Skeletal muscle tissue (tissue), 4 donors: ENCODE results near the gene ABLIM2. TPM values are rescaled to one million over a fixed set of nuclear protein-coding genes. Genes with fewer than 3 reads are reported as not detected.
"Not testable (repeated sequence)": the region's sequence is repeated elsewhere in the genome, so short reads cannot be mapped to it uniquely, and the experiment has no call there.

ENCODE experiments used
- H3K27ac ChIP-seq: one replicate; pipeline ENCODE4 v1.7.0; 2013; ENCODE audit warnings: mild to moderate bottlenecking, low read depth, low read length, inconsistent platforms
- H3K27me3 ChIP-seq, 3 donors: one replicate each; pipeline ENCODE4 v1.7.0; 2013; ENCODE audit warnings: low read length in 3 of 3; ENCODE audit not compliant: control insufficient read depth in 3 of 3, insufficient read depth in 3 of 3
- H3K36me3 ChIP-seq, 3 donors: one replicate each; pipeline ENCODE4 v1.7.0; 2013; ENCODE audit warnings: low read length in 3 of 3; ENCODE audit not compliant: control insufficient read depth in 3 of 3, insufficient read depth in 3 of 3
- H3K4me1 ChIP-seq, 3 donors: one replicate each; pipeline ENCODE4 v1.7.0; 2013; ENCODE audit warnings: low read length in 3 of 3, mild to moderate bottlenecking in 3 of 3; ENCODE audit not compliant: control insufficient read depth in 3 of 3, insufficient read depth in 3 of 3
- H3K4me3 ChIP-seq, 3 donors: one replicate each; pipeline ENCODE4 v1.7.0; 2013; ENCODE audit warnings: low read length in 3 of 3
- H3K9ac ChIP-seq, 3 donors: one replicate each; pipeline ENCODE4 v1.7.0; 2013; ENCODE audit warnings: low read length in 3 of 3, mild to moderate bottlenecking in 3 of 3, moderate library complexity in 2 of 3, low read depth in 1 of 3
- H3K9me3 ChIP-seq, 3 donors: one replicate each; pipeline ENCODE4 v1.7.0; 2013; ENCODE audit warnings: low read length in 3 of 3; ENCODE audit not compliant: control insufficient read depth in 3 of 3
- total RNA-seq: library from RNA; depleted of rRNA; stranded (reverse); fragments of >200 nt; gene quantifications from one replicate; pipeline ENCODE4 v1.2.3, GENCODE V29; 2014
- donor health status: Osteomylitis.

Gene ABLIM2
- total RNA-seq, 1 donor from 2014 or later, result 7.3 TPM

DNA sequence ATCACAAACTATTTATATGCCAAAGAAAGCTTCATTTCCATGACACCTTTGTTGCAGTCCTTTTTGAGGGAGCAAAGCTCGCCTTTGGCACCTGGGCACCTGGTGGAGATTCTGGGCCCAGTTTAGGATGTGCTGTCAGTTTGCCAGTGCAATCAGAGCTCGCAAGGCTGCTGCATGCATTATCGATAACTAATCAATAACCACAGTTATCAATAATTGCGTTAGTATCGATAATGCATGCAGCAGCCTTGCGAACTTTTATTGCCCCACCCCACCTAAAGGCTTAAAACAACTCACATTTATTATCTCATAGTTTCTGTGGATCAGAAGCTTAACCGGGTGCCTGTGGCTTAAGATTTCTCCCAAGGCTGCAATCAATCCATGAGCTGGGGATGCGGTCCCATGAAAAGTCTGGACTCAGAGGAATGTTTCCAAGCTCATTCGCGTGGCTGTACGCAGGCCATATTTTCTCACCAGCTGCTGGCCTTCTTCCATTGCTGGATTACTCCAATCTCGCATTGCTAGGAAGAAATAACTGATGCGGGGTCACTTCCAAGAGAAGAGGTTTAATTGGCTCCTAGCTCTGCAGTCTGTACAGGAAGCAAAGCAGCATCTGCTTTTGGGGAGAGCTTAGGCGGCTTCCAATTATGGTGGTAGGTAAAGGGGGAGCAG lies 212.8 kb downstream of the ABLIM2 start:
- H3K9ac ChIP-seq, result no peak overlapping the region
- H3K27me3 ChIP-seq, result no peaks in the 10 kb centered on the region
- H3K27ac ChIP-seq, result no peak overlapping the region
- H3K4me3 ChIP-seq, result no peak overlapping the region
- H3K36me3 ChIP-seq, result no peaks in the 10 kb centered on the region
- H3K9me3 ChIP-seq, result no peaks in the 10 kb centered on the region
- H3K4me1 ChIP-seq, result peaks cover 0 to 5% (median 5%) of the 10 kb centered on the region in 3 donors

DNA sequence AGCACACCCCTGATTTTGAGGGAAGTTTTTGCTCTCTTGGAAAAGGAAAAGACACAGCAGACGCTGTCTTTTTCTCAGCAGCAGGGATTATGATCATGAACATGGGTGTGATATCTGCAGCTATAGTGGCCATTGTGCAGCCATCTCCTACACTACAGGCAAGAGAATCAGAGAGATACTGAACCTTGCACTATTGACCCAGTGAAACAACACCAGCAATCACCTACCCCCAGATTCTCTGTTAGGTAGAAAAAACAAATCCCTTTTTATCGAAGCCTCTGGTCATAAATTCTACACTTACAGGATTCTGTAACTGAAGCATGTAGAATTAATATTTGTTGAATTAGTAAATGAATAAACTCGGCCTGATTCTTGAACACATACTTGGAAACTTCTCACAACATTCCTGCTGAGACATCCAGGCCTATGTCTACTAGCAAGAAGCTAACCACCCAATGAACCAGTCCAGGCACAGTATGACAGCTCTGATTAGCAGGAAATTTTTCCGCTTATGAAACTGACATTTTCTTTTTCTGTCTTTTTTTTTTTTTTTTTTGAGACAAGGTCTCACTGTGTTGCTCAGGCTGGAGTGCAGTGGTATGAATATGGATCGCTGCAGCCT lies 213.9 kb downstream of the ABLIM2 start:
- Histone ChIP-seq H3K27me3 (no peaks in the 10 kb centered on the region), H3K9me3 (no peaks in the 10 kb centered on the region), H3K9ac (no peak overlapping the region), H3K4me3 (no peak overlapping the region), H3K36me3 (no peaks in the 10 kb centered on the region), H3K27ac (no peak overlapping the region), H3K4me1 (peaks cover 4 to 9% (median 8%) of the 10 kb centered on the region in 3 donors)

DNA sequence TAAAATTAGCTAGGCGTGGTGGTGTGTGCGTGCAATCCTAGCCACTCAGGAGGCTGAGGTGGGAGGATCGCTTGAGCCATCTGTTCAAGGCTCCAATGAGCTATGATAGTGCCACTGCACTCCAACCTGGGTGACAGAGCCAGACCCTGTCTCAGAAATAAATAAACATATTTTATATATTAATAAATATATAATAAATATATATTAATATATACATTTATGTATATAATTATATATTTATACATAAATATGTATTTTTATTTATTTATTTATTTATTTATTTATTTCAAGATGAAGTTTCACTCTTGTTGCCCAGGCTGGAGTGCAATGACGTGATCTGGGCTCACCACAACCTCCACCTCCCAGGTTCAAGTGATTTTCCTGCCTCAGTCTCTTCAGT lies 214.9 kb downstream of the ABLIM2 start:
- not testable (repeated sequence) for H3K9me3 ChIP-seq, H3K9ac ChIP-seq, H3K27ac ChIP-seq, H3K36me3 ChIP-seq, H3K4me3 ChIP-seq, H3K27me3 ChIP-seq
- H3K4me1 ChIP-seq, result peaks cover 4 to 15% (median 8%) of the 10 kb centered on the region in 3 donors

DNA sequence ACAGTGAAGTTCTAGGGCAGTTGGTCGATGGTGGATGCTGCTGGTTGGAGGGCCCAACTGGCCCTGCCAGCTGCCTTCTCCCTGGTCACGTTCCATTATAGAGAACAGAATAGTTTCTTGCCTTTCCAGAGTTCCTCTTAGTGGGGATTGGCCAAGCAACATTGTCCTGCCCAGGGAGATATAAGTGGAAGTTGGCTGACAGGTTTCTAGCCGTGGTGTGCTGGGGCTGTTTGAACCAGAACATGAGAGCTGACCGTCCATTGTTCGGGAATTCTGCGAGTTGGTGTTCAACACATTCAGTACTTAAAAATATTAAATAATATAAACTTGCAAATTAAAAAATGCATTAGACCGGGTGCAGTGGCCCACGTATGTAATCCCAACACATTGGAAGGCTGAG lies 215.4 kb downstream of the ABLIM2 start:
- Histone ChIP-seq H3K9ac (no peak overlapping the region), H3K27ac (no peak overlapping the region), H3K4me1 (peaks cover 9 to 17% (median 11%) of the 10 kb centered on the region in 3 donors), H3K4me3 (no peak overlapping the region), H3K36me3 (no peaks in the 10 kb centered on the region), H3K9me3 (no peaks in the 10 kb centered on the region), H3K27me3 (peaks cover 3 to 11% (median 4%) of the 10 kb centered on the region in 3 donors)

DNA sequence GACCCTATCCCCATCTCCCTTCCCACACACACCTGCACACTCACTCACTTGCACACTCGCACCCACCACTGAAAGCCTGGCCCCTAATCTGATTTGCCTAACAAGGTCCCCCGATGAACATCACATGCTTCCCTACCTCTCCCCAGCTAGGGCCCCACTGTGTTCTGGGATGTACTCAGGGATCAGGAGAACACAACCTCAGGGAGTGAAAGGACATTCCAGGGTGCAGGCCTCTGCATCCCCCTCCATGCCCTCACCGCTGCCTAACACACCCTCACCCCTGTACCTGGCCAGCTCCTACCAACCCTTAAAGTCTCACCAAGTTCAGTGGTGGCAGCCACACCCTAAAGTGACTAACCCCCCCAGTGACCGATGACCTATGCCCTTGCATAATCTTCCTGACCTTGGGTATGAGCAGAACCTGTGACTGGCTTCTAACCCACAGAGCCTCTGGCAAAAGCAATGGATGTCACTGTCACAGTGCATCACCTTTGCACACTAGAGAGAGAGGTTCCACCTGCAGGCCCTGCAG lies 216.6 kb downstream of the ABLIM2 start:
- no peaks in the 10 kb centered on the region for H3K36me3 ChIP-seq
- peak overlapping the region in 1 of 3 donors; percentile 8 for H3K9ac ChIP-seq
- no peak overlapping the region for H3K27ac ChIP-seq
- peaks cover 10 to 19% (median 16%) of the 10 kb centered on the region in 3 donors for H3K4me1 ChIP-seq
- no peak overlapping the region for H3K4me3 ChIP-seq
- H3K27me3 ChIP-seq, result peaks cover 7 to 15% (median 9%) of the 10 kb centered on the region in 3 donors
- H3K9me3 ChIP-seq, result no peaks in the 10 kb centered on the region

DNA sequence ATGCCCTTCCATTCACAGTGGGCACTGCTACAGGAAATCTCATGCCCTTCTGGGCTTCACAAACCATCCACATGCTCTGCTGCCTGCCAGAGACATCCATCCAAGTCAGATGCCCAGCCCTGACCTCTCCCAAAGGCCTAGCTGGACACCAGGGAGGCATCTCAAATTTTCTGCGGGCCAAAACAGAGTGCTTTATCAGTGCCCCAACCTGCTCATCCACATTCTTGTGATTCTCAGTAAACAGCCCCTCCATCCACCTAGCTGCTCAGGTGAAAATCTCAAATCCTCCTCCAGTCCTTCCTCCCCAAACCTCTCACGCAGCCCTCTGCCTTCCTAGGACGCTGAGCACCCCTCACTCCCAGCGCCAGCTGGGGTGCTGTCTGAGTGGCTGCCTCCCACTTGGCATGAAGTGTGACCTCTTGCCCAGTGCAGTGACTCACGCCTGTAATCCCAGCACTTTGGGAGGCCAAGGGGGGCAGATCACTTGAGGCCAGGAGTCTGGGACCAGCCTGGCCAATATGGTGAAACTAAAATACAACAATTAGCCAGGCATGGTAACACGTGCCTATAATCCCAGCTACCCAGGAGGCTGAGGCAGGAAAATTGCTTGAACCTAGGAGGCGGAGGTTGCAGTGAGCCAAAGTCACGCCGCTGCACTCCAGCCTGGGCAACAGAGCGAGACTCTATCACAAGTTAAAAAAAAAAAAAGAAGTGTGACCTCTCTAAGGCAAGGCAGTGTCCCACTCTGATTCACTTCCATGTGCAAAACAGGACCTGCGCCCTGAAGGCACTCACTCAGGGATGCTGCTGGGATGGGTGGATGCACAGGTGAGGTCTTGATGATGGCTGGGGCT lies 217.3 kb downstream of the ABLIM2 start:
- peak overlapping the region in 1 of 3 donors; percentile 8 for H3K9ac ChIP-seq
- H3K27ac ChIP-seq, result no peak overlapping the region
- peaks cover 7 to 15% (median 9%) of the 10 kb centered on the region in 3 donors for H3K27me3 ChIP-seq
- H3K36me3 ChIP-seq, result no peaks in the 10 kb centered on the region
- H3K4me1 ChIP-seq, result peaks cover 10 to 19% (median 16%) of the 10 kb centered on the region in 3 donors
- H3K4me3 ChIP-seq, result no peak overlapping the region
- H3K9me3 ChIP-seq, result no peaks in the 10 kb centered on the region

DNA sequence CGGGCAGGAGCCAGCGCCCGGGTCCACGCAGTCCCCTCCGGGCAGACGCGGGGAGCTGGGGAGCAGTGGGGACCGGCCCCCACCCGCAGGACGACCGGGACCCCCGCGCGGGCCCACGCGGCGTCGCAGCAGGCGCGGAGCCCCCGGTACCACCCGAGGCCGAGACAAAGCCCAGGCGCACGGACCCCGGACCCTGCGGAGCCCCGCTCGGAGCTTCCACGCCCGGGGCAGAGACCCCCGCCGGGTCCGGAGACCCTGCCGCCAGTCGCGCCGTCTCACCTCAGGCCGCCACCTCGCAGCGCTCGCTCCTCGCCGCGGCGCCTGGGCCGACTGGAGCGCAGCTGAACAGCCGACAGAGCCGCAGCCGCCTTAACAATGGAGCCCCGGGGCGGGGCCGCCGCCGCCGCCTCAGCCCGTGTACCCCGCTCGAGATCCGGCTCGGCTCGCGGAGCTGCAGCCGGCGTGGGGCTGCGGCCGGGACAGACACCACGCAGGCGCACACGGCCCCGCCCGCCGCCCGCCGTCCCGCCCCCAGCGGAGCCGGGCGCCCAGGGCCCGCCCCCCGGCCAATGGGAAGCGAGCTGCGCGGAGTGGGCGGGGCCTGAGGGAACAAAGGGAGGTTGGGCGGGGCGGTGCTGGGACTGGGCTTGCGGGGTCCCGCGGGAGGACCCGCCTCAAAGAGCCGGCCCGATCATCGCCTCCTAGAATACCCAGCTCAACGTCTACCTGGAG lies 219.1 kb downstream of the ABLIM2 start, which contains the start of gene AFAP1:
Gene AFAP1 (minus strand): TSS at position 485 of the 732 bp plus-strand sequence. CDS start 67,783 bp downstream, outside the sequence.
- peaks cover 7 to 15% (median 9%) of the 10 kb centered on the region in 3 donors for H3K27me3 ChIP-seq
- H3K36me3 ChIP-seq, result no peaks in the 10 kb centered on the region
- no peaks in the 10 kb centered on the region for H3K9me3 ChIP-seq
- peaks cover 10 to 19% (median 16%) of the 10 kb centered on the region in 3 donors for H3K4me1 ChIP-seq
- peak within 1 kb of the TSS; percentile 61 to 75 (median 62) for H3K9ac ChIP-seq
- H3K4me3 ChIP-seq, result peak within 1 kb of the TSS; percentile 68 to 75 (median 73)
- peak within 1 kb of the TSS; percentile 70 for H3K27ac ChIP-seq

DNA sequence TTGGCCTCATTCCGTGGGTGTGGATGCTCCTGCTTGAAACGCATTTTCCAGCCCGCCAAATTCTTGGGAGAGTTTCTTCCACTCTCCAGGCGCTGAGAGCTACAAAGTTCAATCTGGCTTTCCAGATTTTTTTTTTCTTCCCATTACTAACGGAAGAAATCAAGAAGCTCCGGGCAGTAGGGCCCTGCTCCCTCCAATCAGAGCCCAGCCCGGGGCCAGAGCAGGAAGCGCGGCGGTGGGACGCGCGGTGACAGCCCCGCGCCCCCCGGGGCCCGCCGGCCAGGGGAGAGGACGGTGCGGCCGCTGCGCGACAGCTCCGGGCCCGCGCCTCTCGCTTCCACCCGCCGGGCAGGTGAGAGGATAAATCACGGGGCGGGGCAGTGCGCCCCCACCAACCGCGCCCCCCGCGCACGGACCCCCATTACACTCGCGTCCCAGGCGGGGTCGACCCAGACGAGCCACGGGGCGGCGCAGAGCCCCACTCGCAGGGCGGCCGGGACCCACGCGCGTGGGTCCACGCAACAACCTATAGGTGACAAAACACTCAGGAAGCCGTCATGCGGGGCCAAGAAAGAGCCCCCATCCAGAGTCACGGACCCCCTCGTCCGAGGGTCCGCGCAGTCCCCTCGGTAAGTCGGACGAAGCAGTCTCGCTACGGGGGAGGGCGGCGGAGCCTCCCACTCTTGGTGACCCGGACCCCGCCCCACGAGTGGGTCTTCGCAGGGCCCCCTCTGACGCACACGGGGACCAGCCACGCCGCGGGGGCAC lies 219.8 kb downstream of the ABLIM2 start:
- Histone ChIP-seq H3K9ac (peak overlapping the region; percentile 61 to 75 (median 62)), H3K27me3 (peaks cover 7 to 17% (median 9%) of the 10 kb centered on the region in 3 donors), H3K4me1 (peaks cover 10 to 19% (median 16%) of the 10 kb centered on the region in 3 donors), H3K4me3 (peak overlapping the region; percentile 68 to 71 (median 70)), H3K9me3 (no peaks in the 10 kb centered on the region), H3K36me3 (no peaks in the 10 kb centered on the region), H3K27ac (peak overlapping the region; percentile 70)
